GM18502 (cell line): Measurements from ENCODE around the gene CYP3A7.
"Not testable (repeated sequence)": the region's sequence is repeated elsewhere in the genome, so short reads cannot be mapped to it uniquely, and the experiment has no call there.

Source experiments
- ATAC-seq: cut with Tn5 transposase; IDR thresholded peaks from one replicate; pipeline ENCODE4 v1.9.1; 2021; ENCODE audit warnings: mild to moderate bottlenecking; ENCODE audit not compliant: unreplicated experiment, poor library complexity

Gene CYP3A7

DNA sequence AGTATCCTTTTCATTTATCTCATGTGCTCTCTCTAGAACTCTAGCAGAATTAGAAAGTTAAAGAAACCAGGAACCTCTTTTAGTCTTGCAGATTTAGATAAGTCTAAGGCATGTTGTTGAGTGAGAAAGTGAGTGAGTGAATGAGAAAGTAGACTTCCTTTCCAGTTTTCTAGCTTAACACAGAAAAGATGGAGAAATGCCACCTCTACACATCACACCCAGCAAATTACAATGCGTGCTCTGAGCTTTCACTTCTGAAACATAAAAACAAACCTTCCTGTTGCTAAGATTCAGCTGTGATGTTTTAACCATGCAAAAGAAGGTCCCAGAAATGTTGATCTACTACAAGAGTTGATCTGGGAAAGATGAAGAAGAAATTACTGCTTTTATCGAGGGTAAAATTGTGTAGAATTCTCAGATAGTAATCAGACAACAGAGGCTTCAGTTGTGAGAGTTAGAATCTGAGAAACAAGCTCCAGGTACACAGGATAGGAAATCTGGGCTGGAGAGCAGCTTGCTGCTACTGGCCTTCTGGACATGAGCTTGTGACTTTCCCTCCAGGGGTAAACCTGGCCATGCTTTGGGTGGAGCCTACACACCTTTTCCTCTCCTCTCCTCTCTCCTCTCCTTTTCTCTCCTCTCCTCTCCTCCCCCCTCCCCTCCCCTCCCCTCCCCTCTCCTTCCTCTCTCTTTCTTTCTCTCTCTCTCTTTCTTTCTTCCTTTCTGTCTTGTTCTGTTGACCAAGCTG is 59.8 kb downstream of the CYP3A7 start:
- no peak for ATAC-seq

DNA sequence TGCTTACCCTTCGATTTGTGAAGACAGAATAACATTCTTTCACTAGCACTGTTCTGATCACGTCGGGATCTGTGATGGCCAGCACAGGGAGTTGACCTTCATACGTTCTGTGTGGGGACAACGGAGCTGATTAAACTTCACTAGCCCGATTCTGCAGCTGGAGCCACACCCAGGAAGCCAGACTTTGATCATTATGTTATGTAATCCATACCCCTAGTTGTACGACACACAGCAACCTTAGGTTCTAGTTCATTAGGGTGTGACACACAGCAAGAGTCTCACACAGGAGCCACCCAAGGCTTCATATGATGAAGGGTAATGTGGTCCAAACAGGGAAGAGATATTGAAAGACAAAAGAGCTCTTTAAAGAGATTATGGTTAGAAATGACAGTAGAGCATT is 62.4 kb downstream of the CYP3A7 start:
- no peak for ATAC-seq

DNA sequence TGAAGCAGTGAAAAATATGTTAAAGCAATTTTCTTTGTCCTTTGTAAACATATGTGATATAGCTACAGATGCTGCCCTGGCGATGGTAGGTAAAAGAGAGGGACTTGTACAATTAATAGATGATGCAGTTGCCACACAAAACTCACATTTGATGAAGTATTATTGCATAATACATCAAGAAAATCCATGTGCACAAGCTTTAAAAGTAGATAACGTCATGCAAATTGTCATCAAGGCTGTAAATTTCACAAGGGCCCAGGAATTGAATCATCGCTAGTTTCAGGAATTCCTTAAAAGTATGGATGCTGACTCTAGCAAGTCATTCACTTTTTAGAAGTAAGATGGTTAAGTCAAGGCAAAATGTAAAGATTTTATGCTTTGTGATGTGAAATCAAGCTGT is 65.2 kb downstream of the CYP3A7 start:
- no peak for ATAC-seq

DNA sequence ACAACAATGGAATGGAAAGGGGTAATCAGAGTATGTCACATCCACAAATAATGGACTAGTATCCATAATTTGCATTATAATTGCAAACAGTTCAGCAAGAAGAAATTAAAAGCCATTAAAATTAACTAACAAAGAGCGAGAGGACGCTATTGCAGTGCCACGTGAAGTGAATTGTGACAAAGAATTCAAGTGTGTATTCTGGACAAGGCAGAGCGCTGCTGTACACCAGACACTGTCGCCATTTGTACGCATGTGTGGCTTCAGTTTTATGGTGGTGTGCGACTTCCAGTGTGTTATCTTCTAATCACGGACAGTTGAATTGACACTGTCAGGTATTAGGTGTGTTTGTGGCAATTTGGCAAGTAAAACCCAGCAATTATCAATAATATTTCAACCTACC is 66.5 kb downstream of the CYP3A7 start:
- no peak for ATAC-seq

DNA sequence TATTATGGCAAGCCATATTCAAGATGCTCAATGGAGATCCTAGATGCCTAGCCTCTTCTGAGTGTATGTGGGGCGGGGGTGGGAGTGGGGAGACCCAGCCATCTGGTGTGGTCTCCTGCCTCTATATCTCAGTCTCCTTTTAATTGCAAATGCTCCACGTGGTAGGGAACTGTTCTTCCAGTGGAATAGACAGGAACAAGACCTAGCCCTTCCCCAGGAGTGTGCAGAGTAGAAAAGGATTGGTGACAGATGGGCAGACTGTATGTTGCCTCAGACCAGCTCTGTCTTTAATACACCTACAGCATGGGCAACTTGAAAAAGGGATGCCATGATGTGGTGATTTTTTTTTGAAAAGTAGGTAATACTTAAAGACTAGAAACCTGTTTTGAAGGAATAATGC is 67.8 kb downstream of the CYP3A7 start:
- no peak for ATAC-seq

DNA sequence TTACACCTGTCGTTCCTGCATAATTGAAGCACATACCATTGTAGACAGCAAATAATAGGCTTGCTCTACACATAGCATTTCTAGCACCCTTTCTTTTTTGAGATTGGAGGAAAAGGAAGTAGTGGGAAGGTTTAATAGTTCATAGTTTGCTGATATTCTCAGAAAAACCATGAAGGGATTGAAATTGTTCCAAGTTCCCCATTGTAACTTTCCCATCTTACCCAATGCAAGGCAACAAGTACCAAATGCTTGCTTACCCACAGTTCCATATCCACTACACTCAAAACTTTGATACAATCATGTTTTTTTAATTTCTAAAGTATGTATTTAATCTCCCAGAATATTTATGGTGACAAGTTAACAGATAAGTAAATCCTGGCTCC is 69.0 kb downstream of the CYP3A7 start:
- ATAC-seq = no peak

DNA sequence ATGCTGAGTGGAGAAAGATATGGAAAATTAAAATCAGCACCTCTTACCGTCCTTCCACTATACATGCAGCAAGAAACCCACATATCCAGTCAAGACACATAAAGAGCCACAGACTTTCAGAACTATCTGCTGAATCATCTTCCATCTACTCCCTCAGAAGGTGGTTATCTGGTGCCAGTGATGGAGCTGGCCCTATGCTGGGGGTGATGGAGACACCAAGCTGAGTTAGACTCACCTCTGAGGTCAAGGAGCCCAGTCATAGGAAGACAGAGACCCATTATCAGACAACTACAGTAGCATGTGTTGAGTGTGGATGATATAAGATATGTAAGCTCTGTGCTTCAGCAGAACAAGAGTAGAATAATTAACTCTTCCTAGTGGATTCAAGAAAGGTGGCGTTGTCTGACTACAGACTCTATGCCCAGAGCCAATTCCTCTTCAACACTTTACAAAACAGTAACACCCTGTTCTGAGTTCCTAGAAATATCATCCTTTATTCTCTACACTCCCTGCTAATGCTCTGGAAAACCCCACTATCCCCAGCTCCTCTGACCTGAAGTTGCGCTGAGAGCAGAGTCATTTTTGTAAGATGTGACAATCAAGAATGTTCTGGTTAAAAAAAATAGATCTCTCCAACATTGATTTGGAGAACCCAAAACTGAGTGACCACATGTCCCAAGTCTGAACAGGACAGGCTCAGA is 69.5 kb downstream of the CYP3A7 start:
- ATAC-seq = no peak

DNA sequence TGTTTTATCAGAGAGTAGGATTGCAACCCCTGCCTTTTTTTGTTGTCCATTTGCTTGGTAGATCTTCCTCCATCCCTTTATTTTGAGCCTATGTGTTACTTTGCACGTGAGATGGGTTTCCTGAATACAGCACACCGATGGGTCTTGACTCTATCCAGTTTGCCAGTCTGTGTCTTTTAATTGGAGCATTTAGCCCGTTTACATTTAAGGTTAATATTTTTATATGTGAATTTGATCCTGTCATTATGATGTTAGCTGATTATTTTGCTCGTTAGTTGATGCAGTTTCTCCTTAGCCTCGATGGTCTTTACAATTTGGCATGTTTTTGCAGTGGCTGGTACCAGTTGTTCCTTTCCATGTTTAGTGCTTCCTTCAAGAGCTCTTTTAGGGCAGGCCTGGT is 77.1 kb downstream of the CYP3A7 start:
- ATAC-seq = not testable (repeated sequence)
